Measurements from ENCODE around the gene ESPNL.
"Not testable (repeated sequence)": the region's sequence is repeated elsewhere in the genome, so short reads cannot be mapped to it uniquely, and the experiment has no call there.

The ESPNL gene

GRCh38 chr2:238100049-238100820, at the start of gene ESPNL:
TSS of gene ESPNL (plus strand) at chr2:238100340. CDS start at chr2:238100420, 80 bp downstream.
- DNase-seq, result no peak

- no peak for DNase-seq
Measured at GRCh38 chr2:238053191-238053776, 46.9 kb upstream of the ESPNL start.

- DNase-seq, result no peak
Measured at GRCh38 chr2:238055841-238056240, 44.3 kb upstream of the ESPNL start.

- DNase-seq, result not testable (repeated sequence)
Measured at GRCh38 chr2:238057696-238058575, 42.2 kb upstream of the ESPNL start.

- DNase-seq, result no peak
Measured at GRCh38 chr2:238059505-238059904, 40.6 kb upstream of the ESPNL start.

- DNase-seq, result peak in 1 of 2 donors; percentile 6
Measured at GRCh38 chr2:238060096-238060541, 40.0 kb upstream of the ESPNL start.

GRCh38 chr2:238060542-238061314, 39.4 kb upstream of the ESPNL start, which contains the start of gene SCLY:
TSS of gene SCLY (plus strand) at chr2:238061001. CDS start at chr2:238061055, 54 bp downstream.
- peak; percentile 95 to 96 for DNase-seq

GRCh38 chr2:238061315-238062202, 38.6 kb upstream of the ESPNL start:
- peak in 1 of 2 donors; percentile 20 for DNase-seq

- DNase-seq, result no peak
Measured at GRCh38 chr2:238063414-238064189, 36.5 kb upstream of the ESPNL start.

- no peak for DNase-seq
Measured at GRCh38 chr2:238064376-238064775, 35.8 kb upstream of the ESPNL start.

GRCh38 chr2:238065071-238065846, 34.9 kb upstream of the ESPNL start:
- DNase-seq, result no peak

GRCh38 chr2:238066218-238066617, 33.9 kb upstream of the ESPNL start:
- DNase-seq, result no peak

- DNase-seq, result peak in 1 of 2 donors; percentile 12
Measured at GRCh38 chr2:238066718-238067117, 33.4 kb upstream of the ESPNL start.

- DNase-seq, result no peak
Measured at GRCh38 chr2:238067939-238068338, 32.2 kb upstream of the ESPNL start.

- DNase-seq, result peak in 1 of 2 donors; percentile 18
Measured at GRCh38 chr2:238069021-238069709, 31.0 kb upstream of the ESPNL start.

- no peak for DNase-seq
Measured at GRCh38 chr2:238069877-238070276, 30.3 kb upstream of the ESPNL start.

- no peak for DNase-seq
Measured at GRCh38 chr2:238075397-238075796, 24.7 kb upstream of the ESPNL start.

- no peak for DNase-seq
Measured at GRCh38 chr2:238077292-238077691, 22.8 kb upstream of the ESPNL start.

- no peak for DNase-seq
Measured at GRCh38 chr2:238079874-238080327, 20.2 kb upstream of the ESPNL start.

Measured in activated CD4-positive, alpha-beta T cell treated with anti-CD3 and anti-CD28 coated beads for 4 hours (primary cell).